K562 (cell line): ENCODE data around the gene CTNNA3. TPM values are rescaled to one million over a fixed set of nuclear protein-coding genes. Genes with fewer than 3 reads are reported as not detected.

Experiments used
- ATAC-seq: fragments of 200-7000 bp; cut with Tn5 transposase; 3 replicates; pipeline ENCODE4 v1.9.1; 2020; ENCODE audit warnings: moderate library complexity
- BruUV-seq: library from RNA; stranded (reverse); fragments of 400-500 nt; replicated peaks from 2 replicates; lab custom pipeline; 2021; lab: Mats Ljungman, UMichigan
- CTCF ChIA-PET: fragments of 300-600 bp; formaldehyde crosslinking; extraction: SDS; loops from one replicate; lab custom pipeline; 2021; ENCODE audit warnings: low intra/inter-chr PET ratio; lab: Yijun Ruan, JAX
- POLR2A ChIA-PET: fragments of 300-600, 350-650 bp; sonication (Branson Sonifier 250); formaldehyde crosslinking; extraction: SDS; loops from one replicate; lab custom pipeline; 2021; ENCODE audit warnings: antibody characterized with exemption, inconsistent platforms; lab: Yijun Ruan, JAX
- DNase-seq, 4 experiments: peaks; one replicate each; pipeline versions ENCODE4 v3.0.0 to v3.0.0-alpha.2; 2011 to 2018; ENCODE audit warnings: low spot score in 3 of 4, mixed read lengths in 3 of 4; ENCODE audit errors: extremely low read depth in 1 of 4
- FAIRE-seq: peaks from 2 replicates; lab custom pipeline; 2011; peaks lifted over from hg19 to GRCh38; lab: Jason Lieb, UNC
- H2AFZ ChIP-seq: 2 replicates; pipeline ENCODE4 v1.6.0; 2011; ENCODE audit warnings: low read depth, low read length, control low read depth, inconsistent platforms
- H3K27ac ChIP-seq: fragments of 200-600 bp; 3 replicates; pipeline ENCODE4 v1.8.0; 2011; ENCODE audit warnings: low read depth, mild to moderate bottlenecking, control low read depth, inconsistent platforms, low read length, moderate library complexity, mixed read lengths; ENCODE audit errors: extremely low read depth
- H3K27me3 ChIP-seq, 2 experiments: fragments of 300-600 bp in 1 of 2; 2 replicates in 1 of 2; 3 replicates in 1 of 2; pipeline versions ENCODE4 v1.6.0 to v1.8.0; 2011; ENCODE audit warnings: inconsistent platforms in 2 of 2, low read length in 2 of 2, mild to moderate bottlenecking in 1 of 2, mixed read lengths in 1 of 2, moderate library complexity in 1 of 2; ENCODE audit not compliant: control insufficient read depth in 2 of 2, insufficient read depth in 2 of 2
- H3K36me3 ChIP-seq: fragments of 300-600 bp; 3 replicates; pipeline ENCODE4 v1.8.0; 2011; ENCODE audit warnings: mild to moderate bottlenecking, low read length, inconsistent platforms; ENCODE audit not compliant: control insufficient read depth, insufficient read depth
- H3K4me1 ChIP-seq, 2 experiments: fragments of 200-600 bp in 1 of 2; replicated peaks in 1 of 2; 2 replicates in 1 of 2; 3 replicates in 1 of 2; pipeline versions ENCODE4 v1.5.1 to v1.8.0; 2011; ENCODE audit warnings: inconsistent platforms in 2 of 2, low read length in 2 of 2, mild to moderate bottlenecking in 1 of 2, mixed read lengths in 1 of 2, moderate library complexity in 1 of 2; ENCODE audit not compliant: control insufficient read depth in 2 of 2, insufficient read depth in 2 of 2
- H3K4me2 ChIP-seq: 2 replicates; pipeline ENCODE4 v1.6.1; 2011; ENCODE audit warnings: low read length, control low read depth, inconsistent platforms, mixed read lengths; ENCODE audit not compliant: insufficient read depth
- H3K4me3 ChIP-seq: fragments of 200-600 bp; sonication (generic), shearing (Covaris generic); 2 replicates; pipeline ENCODE4 v1.5.1; 2016; ENCODE audit warnings: control low read depth, inconsistent platforms
- H3K79me2 ChIP-seq: fragments of 200-600 bp; 3 replicates; pipeline ENCODE4 v1.8.0; 2011; ENCODE audit warnings: low read length, inconsistent platforms; ENCODE audit not compliant: control insufficient read depth, insufficient read depth
- H3K9ac ChIP-seq, 2 experiments: 2 replicates each; pipeline versions ENCODE4 v1.6.0 to v1.6.1; 2011; ENCODE audit warnings: low read depth in 2 of 2, low read length in 2 of 2, control low read depth in 1 of 2, inconsistent platforms in 1 of 2, mild to moderate bottlenecking in 1 of 2, mixed read lengths in 1 of 2; ENCODE audit not compliant: insufficient read depth in 1 of 2
- H3K9me1 ChIP-seq: one replicate; pipeline ENCODE4 v1.6.0; 2011; ENCODE audit warnings: inconsistent platforms, mild to moderate bottlenecking, low read length, moderate library complexity; ENCODE audit not compliant: control insufficient read depth, insufficient read depth
- H3K9me3 ChIP-seq: replicated peaks from 2 replicates; pipeline ENCODE4 v1.5.1; 2011; ENCODE audit warnings: low read depth, low read length, inconsistent platforms; ENCODE audit not compliant: control insufficient read depth, insufficient read depth
- H4K20me1 ChIP-seq: replicated peaks from 2 replicates; pipeline ENCODE4 v1.6.1; 2011; ENCODE audit warnings: low read length, inconsistent platforms, mixed read lengths; ENCODE audit not compliant: control insufficient read depth, insufficient read depth
- C11orf30 ChIP-seq: fragments of 450-650 bp; IDR thresholded peaks from 2 replicates; pipeline ENCODE4 v1.6.1; 2016; ENCODE audit warnings: low read depth, mild to moderate bottlenecking
- CSDE1 ChIP-seq, 2 experiments: fragments of 450-650 bp; IDR thresholded peaks; 2 replicates each; pipeline ENCODE4 v1.6.1; 2016; ENCODE audit warnings: mild to moderate bottlenecking in 1 of 2
- ELF2 ChIP-seq: fragments of 250-450 bp; sonication (Bioruptor Pico); IDR thresholded peaks from 2 replicates; pipeline ENCODE4 v1.5.0; 2021; ENCODE audit warnings: mild to moderate bottlenecking
- ESRRB ChIP-seq: fragments of 250-450 bp; sonication (Bioruptor Pico); IDR thresholded peaks from 2 replicates; pipeline ENCODE4 v1.5.0; 2020; ENCODE audit warnings: mild to moderate bottlenecking, moderate library complexity, borderline replicate concordance
- GATAD2B ChIP-seq: fragments of 450-650 bp; IDR thresholded peaks from 2 replicates; pipeline ENCODE4 v1.6.1; 2017; ENCODE audit warnings: mild to moderate bottlenecking, borderline replicate concordance
- GTF2A2 ChIP-seq: IDR thresholded peaks from 2 replicates; pipeline ENCODE4 v1.6.1; 2016; ENCODE audit warnings: mild to moderate bottlenecking, missing genetic modification characterization, missing compliant biosample characterization
- MED1 ChIP-seq: sonication (generic); formaldehyde crosslinking; IDR thresholded peaks from 2 replicates; pipeline ENCODE4 v1.8.1; 2023; ENCODE audit warnings: missing genetic modification reagents, borderline replicate concordance
- POLR3G ChIP-seq: IDR thresholded peaks from 2 replicates; pipeline ENCODE4 v1.6.1; 2011; ENCODE audit not compliant: insufficient read length, insufficient replicate concordance; ENCODE audit errors: extremely low read depth
- SREBF1 ChIP-seq: fragments of 150-350 bp; IDR thresholded peaks from 2 replicates; pipeline ENCODE4 v1.6.1; 2014; ENCODE audit warnings: antibody characterized with exemption, low read depth, low read length, borderline replicate concordance
- TBP ChIP-seq: optimal IDR thresholded peaks from 2 replicates; pipeline ENCODE3; 2011; ENCODE audit warnings: low read depth, low read length, improper control_type of control experiment
- ZKSCAN8 ChIP-seq: fragments of 200-800 bp; sonication (Bioruptor generic); IDR thresholded peaks from 2 replicates; pipeline ENCODE4 v1.6.1; 2016; ENCODE audit warnings: missing genetic modification characterization, missing compliant biosample characterization
- ZNF3 ChIP-seq: fragments of 250-450 bp; sonication (Bioruptor Pico); IDR thresholded peaks from 2 replicates; pipeline ENCODE4 v1.5.0; 2021; ENCODE audit warnings: mild to moderate bottlenecking, moderate library complexity
- ZNF639 ChIP-seq, 2 experiments: fragments of 200-800 bp in 1 of 2; sonication (Bioruptor generic) in 1 of 2; sonication (generic) in 1 of 2; formaldehyde crosslinking in 1 of 2; IDR thresholded peaks in 1 of 2; conservative IDR thresholded peaks in 1 of 2; 2 replicates each; pipeline versions ENCODE4 v1.5.0 to v1.6.1; 2016 to 2020; ENCODE audit warnings: missing compliant biosample characterization in 1 of 2, missing genetic modification characterization in 1 of 2, missing genetic modification reagents in 1 of 2
- WGBS: fragments of 100-300 bp; shearing (Covaris generic); methylation state at CpG from one replicate; pipeline ENCODE4 v1.1.6; 2016; ENCODE audit warnings: low coverage, mixed read lengths; ENCODE audit not compliant: insufficient coverage; ENCODE audit errors: missing lambda C conversion rate; 5-methylcytosine and 5-hydroxymethylcytosine counted together
- in situ Hi-C: fragments of 300-500 bp; cut with MboI; formaldehyde crosslinking; loops from 4 replicates; pipeline ENCODE4 v1.15.0; 2018; ENCODE audit warnings: inconsistent platforms, mixed read lengths
- intact Hi-C: fragments of 100-400 bp; cut with micrococcal nuclease; formaldehyde crosslinking; loops from 2 replicates; pipeline ENCODE4 v1.14.2; 2022
- polyA plus RNA-seq, 8 experiments: library from polyadenylated mRNA; depleted of rRNA in 4 of 8; stranded (reverse) in 5 of 8; unstranded in 3 of 8; fragments of >200 nt; fragmentation: Nextera tagmentation in 2 of 8; fragmentation: Illumina TruSeq in 1 of 8; extraction: Ambion mirVana in 2 of 8; extraction: Trizol in 1 of 8; gene quantifications; 2 replicates each; pipeline versions ENCODE4 v1.2.1 to v1.2.3, GENCODE V29; 2011 to 2014; ENCODE audit warnings: inconsistent platforms in 1 of 8, missing spikeins in 1 of 8
- total RNA-seq, 7 experiments: library from RNA; depleted of rRNA in 6 of 7; stranded (reverse); fragments of >200 nt in 6 of 7; fragmentation: Illumina TruSeq in 2 of 7; extraction: Trizol in 2 of 7; gene quantifications; 2 replicates each; pipeline versions ENCODE4 v1.2.1 to v1.2.3, GENCODE V29; 2011 to 2021; ENCODE audit warnings: low replicate concordance in 1 of 7
- TF ChIP-seq, protein P1 (sequence below), 3 experiments: IDR thresholded peaks in 2 of 3; conservative IDR thresholded peaks in 1 of 3; 2 replicates each; pipeline ENCODE4 v1.5.1; 2011 to 2012; ENCODE audit warnings: low read length in 3 of 3, mild to moderate bottlenecking in 3 of 3, control low read depth in 2 of 3, improper control_type of control experiment in 1 of 3, inconsistent platforms in 1 of 3, low read depth in 1 of 3, mixed read lengths in 1 of 3, moderate library complexity in 1 of 3; ENCODE audit not compliant: insufficient read depth in 2 of 3
- TF ChIP-seq, protein P2 (sequence below): sonication (generic); formaldehyde crosslinking; IDR thresholded peaks from 2 replicates; pipeline ENCODE4 v1.8.0; 2023; ENCODE audit warnings: missing genetic modification reagents, mild to moderate bottlenecking, borderline replicate concordance

Gene CTNNA3
- total and polyA plus RNA-seq, 9 of the 15 experiments (the other 6 are each of a cell fraction or from before 2014, with no cell fraction given): 0.04 TPM; not detected in 8

DNA sequence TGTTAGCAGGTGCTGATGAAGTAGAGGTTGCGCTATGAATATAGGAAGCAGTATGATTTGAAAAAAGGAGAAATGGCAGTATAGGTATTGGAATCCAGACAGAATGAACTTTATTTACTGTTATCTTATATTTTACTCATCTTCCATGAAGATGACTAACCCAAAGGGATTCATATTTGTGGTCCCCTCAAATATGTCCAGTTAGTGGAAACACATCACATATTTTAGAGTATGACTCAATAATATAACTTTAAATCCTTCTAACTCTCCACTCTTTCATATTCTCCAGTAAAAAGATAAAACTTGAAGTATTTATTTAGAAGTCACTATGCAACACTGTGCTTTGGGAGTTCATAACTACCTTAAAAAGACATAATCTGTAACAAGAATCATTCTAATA, 1056.6 kb downstream of the CTNNA3 start:
- Histone ChIP-seq H3K36me3 (no peaks in the 10 kb centered on the region), H4K20me1 (no peaks in the 10 kb centered on the region), H3K4me3 (no peak overlapping the region), H2AFZ (no peak overlapping the region), H3K27ac (no peak overlapping the region), H3K9me3 (no peaks in the 10 kb centered on the region), H3K4me2 (no peak overlapping the region), H3K4me1 (no peaks in the 10 kb centered on the region), H3K9me1 (no peaks in the 10 kb centered on the region), H3K79me2 (no peaks in the 10 kb centered on the region), H3K27me3 (no peaks in the 10 kb centered on the region), H3K9ac (no peak overlapping the region)
- in situ Hi-C loops: no loop called here
- CTCF ChIA-PET: no interaction called here
- DNase-seq (no peak), FAIRE-seq (no peak), ATAC-seq (no peak)
- no TSS peak for BruUV-seq
- POLR2A ChIA-PET: no interaction called here
- intact Hi-C loops: no loop called here
- 0% methylated on average over 1 of the region's 1 CpG for WGBS
- TF ChIP-seq ZKSCAN8 (CRISPR knock-in tag) (no peak), GTF2A2 (tag) (no peak), GATAD2B (no peak), POLR3G (no peak), TBP (no peak), CSDE1 (IDR thresholded peaks at IDR 0.05) (no peak), ELF2 (CRISPR knock-in tag) (no peak), SREBF1 (no peak), ZNF3 (CRISPR knock-in tag) (no peak), ESRRB (no peak), C11orf30 (no peak), ZNF639 (CRISPR knock-in tag; conservative IDR thresholded peaks at IDR 0.05 in 1 of 2, IDR thresholded peaks at IDR 0.05 in 1 of 2) (no peak), MED1 (CRISPR knock-in tag) (no peak)
- TF ChIP-seq, protein P1, sequence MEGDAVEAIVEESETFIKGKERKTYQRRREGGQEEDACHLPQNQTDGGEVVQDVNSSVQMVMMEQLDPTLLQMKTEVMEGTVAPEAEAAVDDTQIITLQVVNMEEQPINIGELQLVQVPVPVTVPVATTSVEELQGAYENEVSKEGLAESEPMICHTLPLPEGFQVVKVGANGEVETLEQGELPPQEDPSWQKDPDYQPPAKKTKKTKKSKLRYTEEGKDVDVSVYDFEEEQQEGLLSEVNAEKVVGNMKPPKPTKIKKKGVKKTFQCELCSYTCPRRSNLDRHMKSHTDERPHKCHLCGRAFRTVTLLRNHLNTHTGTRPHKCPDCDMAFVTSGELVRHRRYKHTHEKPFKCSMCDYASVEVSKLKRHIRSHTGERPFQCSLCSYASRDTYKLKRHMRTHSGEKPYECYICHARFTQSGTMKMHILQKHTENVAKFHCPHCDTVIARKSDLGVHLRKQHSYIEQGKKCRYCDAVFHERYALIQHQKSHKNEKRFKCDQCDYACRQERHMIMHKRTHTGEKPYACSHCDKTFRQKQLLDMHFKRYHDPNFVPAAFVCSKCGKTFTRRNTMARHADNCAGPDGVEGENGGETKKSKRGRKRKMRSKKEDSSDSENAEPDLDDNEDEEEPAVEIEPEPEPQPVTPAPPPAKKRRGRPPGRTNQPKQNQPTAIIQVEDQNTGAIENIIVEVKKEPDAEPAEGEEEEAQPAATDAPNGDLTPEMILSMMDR (IDR thresholded peaks at IDR 0.05 in 2 of 3, conservative IDR thresholded peaks at IDR 0.05 in 1 of 3; ENCODE audit: insufficient read depth in 2 of 3, low read depth in 1 of 3, low read length in 3 of 3): no peak
- TF ChIP-seq, protein P2, sequence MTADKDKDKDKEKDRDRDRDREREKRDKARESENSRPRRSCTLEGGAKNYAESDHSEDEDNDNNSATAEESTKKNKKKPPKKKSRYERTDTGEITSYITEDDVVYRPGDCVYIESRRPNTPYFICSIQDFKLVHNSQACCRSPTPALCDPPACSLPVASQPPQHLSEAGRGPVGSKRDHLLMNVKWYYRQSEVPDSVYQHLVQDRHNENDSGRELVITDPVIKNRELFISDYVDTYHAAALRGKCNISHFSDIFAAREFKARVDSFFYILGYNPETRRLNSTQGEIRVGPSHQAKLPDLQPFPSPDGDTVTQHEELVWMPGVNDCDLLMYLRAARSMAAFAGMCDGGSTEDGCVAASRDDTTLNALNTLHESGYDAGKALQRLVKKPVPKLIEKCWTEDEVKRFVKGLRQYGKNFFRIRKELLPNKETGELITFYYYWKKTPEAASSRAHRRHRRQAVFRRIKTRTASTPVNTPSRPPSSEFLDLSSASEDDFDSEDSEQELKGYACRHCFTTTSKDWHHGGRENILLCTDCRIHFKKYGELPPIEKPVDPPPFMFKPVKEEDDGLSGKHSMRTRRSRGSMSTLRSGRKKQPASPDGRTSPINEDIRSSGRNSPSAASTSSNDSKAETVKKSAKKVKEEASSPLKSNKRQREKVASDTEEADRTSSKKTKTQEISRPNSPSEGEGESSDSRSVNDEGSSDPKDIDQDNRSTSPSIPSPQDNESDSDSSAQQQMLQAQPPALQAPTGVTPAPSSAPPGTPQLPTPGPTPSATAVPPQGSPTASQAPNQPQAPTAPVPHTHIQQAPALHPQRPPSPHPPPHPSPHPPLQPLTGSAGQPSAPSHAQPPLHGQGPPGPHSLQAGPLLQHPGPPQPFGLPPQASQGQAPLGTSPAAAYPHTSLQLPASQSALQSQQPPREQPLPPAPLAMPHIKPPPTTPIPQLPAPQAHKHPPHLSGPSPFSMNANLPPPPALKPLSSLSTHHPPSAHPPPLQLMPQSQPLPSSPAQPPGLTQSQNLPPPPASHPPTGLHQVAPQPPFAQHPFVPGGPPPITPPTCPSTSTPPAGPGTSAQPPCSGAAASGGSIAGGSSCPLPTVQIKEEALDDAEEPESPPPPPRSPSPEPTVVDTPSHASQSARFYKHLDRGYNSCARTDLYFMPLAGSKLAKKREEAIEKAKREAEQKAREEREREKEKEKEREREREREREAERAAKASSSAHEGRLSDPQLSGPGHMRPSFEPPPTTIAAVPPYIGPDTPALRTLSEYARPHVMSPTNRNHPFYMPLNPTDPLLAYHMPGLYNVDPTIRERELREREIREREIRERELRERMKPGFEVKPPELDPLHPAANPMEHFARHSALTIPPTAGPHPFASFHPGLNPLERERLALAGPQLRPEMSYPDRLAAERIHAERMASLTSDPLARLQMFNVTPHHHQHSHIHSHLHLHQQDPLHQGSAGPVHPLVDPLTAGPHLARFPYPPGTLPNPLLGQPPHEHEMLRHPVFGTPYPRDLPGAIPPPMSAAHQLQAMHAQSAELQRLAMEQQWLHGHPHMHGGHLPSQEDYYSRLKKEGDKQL (CRISPR knock-in tag): no peak
